PC-9 (cell line): ENCODE results near the gene UBR1. TPM values are rescaled to one million over a fixed set of nuclear protein-coding genes. Genes with fewer than 3 reads are reported as not detected.

Experiments
- BruUV-seq: library from RNA; stranded (reverse); fragments of 400-500 nt; replicated peaks from 2 replicates; lab custom pipeline; 2021; lab: Mats Ljungman, UMichigan
- CTCF ChIA-PET: fragments of 300-600 bp; sonication (Branson Sonifier 250); formaldehyde crosslinking; loops from one replicate; lab custom pipeline; 2022; ENCODE audit warnings: antibody characterized with exemption; lab: Charles Lee
- POLR2A ChIA-PET: fragments of 300-600 bp; sonication (Branson Sonifier 250); formaldehyde crosslinking; loops from one replicate; lab custom pipeline; 2022; ENCODE audit warnings: antibody characterized with exemption; ENCODE audit not compliant: unreplicated experiment; lab: Charles Lee
- DNase-seq, 2 experiments: peaks; one replicate each; pipeline versions ENCODE4 v3.0.0 to v3.0.0-alpha.2; 2015 to 2022; ENCODE audit warnings: mixed read lengths in 1 of 2
- H2AFZ ChIP-seq: fragments of 200-600 bp; sonication (generic); 2 replicates; pipeline ENCODE4 v1.8.1; 2017; ENCODE audit warnings: antibody characterized with exemption
- H3F3A ChIP-seq: fragments of 200-600 bp; sonication (generic); 2 replicates; pipeline ENCODE4 v1.8.1; 2017; ENCODE audit warnings: antibody characterized with exemption, mild to moderate bottlenecking, low read depth; ENCODE audit not compliant: insufficient read depth
- H3K27ac ChIP-seq: fragments of 200-600 bp; sonication (generic); 2 replicates; pipeline ENCODE4 v1.6.1; 2016; ENCODE audit warnings: mixed run types
- H3K27me3 ChIP-seq: fragments of 200-600 bp; sonication (generic); 2 replicates; pipeline ENCODE4 v1.6.1; 2016; ENCODE audit warnings: low read depth, mixed run types; ENCODE audit not compliant: insufficient read depth
- H3K36me3 ChIP-seq: fragments of 200-600 bp; sonication (generic); 2 replicates; pipeline ENCODE4 v1.6.1; 2016; ENCODE audit warnings: low read depth, mixed run types
- H3K4me1 ChIP-seq: fragments of 200-600 bp; sonication (generic); replicated peaks from 2 replicates; pipeline ENCODE4 v1.6.1; 2016; ENCODE audit warnings: mixed run types; ENCODE audit not compliant: insufficient read depth
- H3K4me2 ChIP-seq: fragments of 200-600 bp; sonication (generic); 2 replicates; pipeline ENCODE4 v1.6.1; 2017; ENCODE audit warnings: mixed run types
- H3K4me3 ChIP-seq: fragments of 200-600 bp; sonication (generic); 2 replicates; pipeline ENCODE4 v1.6.1; 2016; ENCODE audit warnings: mixed run types
- H3K79me2 ChIP-seq: fragments of 200-600 bp; sonication (generic); 2 replicates; pipeline ENCODE4 v1.6.1; 2017; ENCODE audit warnings: low read depth, mixed run types
- H3K9me2 ChIP-seq: fragments of 200-600 bp; sonication (generic); 2 replicates; pipeline ENCODE4 v1.8.1; 2017; ENCODE audit warnings: mild to moderate bottlenecking; ENCODE audit not compliant: insufficient read depth
- H3K9me3 ChIP-seq: fragments of 200-600 bp; sonication (generic); 2 replicates; pipeline ENCODE4 v1.8.1; 2016; ENCODE audit warnings: low read depth; ENCODE audit not compliant: insufficient read depth
- H4K20me1 ChIP-seq: fragments of 200-600 bp; sonication (generic); 2 replicates; pipeline ENCODE4 v1.8.1; 2017; ENCODE audit not compliant: insufficient read depth
- CTCF ChIP-seq: fragments of 200-600 bp; sonication (generic); conservative IDR thresholded peaks from 2 replicates; pipeline ENCODE4 v1.6.1; 2017; ENCODE audit warnings: mixed run types, antibody characterized with exemption, mild to moderate bottlenecking, moderate library complexity
- EZH2 ChIP-seq: fragments of 200-600 bp; sonication (generic); IDR thresholded peaks from 2 replicates; pipeline ENCODE4 v1.8.0; 2017; ENCODE audit warnings: antibody characterized with exemption, low read depth
- intact Hi-C: fragments of 100-400 bp; cut with micrococcal nuclease; formaldehyde crosslinking; loops from one replicate; pipeline ENCODE4 v1.10.0; 2022; ENCODE audit not compliant: unreplicated experiment
- total RNA-seq: library from RNA; stranded (reverse); gene quantifications from 2 replicates; pipeline ENCODE4 v1.2.3, GENCODE V29; 2021

UBR1 gene
- total RNA-seq, 1 experiment from 2014 or later = 17.1 TPM

GRCh38 chr15:43121863-43122262, 16.0 kb upstream of the UBR1 start:
- H3K9me3 ChIP-seq = no peaks in the 10 kb centered on the region
- ChIA-PET CTCF (no interaction called here), POLR2A (no interaction called here)
- DNase-seq = no peak
- H3K36me3 ChIP-seq = no peaks in the 10 kb centered on the region
- H3K27me3 ChIP-seq = no peaks in the 10 kb centered on the region
- no peaks in the 10 kb centered on the region for H3K79me2 ChIP-seq
- no peaks in the 10 kb centered on the region for H3K4me1 ChIP-seq
- no peaks in the 10 kb centered on the region for H4K20me1 ChIP-seq
- no peak overlapping the region for H3K4me3 ChIP-seq
- H3F3A ChIP-seq = peaks cover 15% of the 10 kb centered on the region; the same call in 1 of the 2 replicates
- no peaks in the 10 kb centered on the region for H3K9me2 ChIP-seq
- intact Hi-C loops = no loop called here
- no TSS peak for BruUV-seq
- 0 out of 2 replicates have a peak overlapping the region, but pooled peaks have one; percentile 53 for H3K27ac ChIP-seq
- no peak for TF ChIP-seq CTCF
- no peak for TF ChIP-seq EZH2
- H2AFZ ChIP-seq = no peak overlapping the region
- H3K4me2 ChIP-seq = peak overlapping the region; percentile 82

GRCh38 chr15:43118829-43119228, 13.0 kb upstream of the UBR1 start:
- TF ChIP-seq EZH2 (no peak), CTCF (no peak)
- H3K4me3 ChIP-seq = no peak overlapping the region
- H3K4me1 ChIP-seq = no peaks in the 10 kb centered on the region
- no TSS peak for BruUV-seq
- H3K9me3 ChIP-seq = no peaks in the 10 kb centered on the region
- H3F3A ChIP-seq = peaks cover 15% of the 10 kb centered on the region; the same call in 1 of the 2 replicates
- no peak overlapping the region for H2AFZ ChIP-seq
- ChIA-PET POLR2A (no interaction called here), CTCF (no interaction called here)
- H3K27ac ChIP-seq = no peak overlapping the region
- no peaks in the 10 kb centered on the region for H3K9me2 ChIP-seq
- H4K20me1 ChIP-seq = no peaks in the 10 kb centered on the region
- H3K27me3 ChIP-seq = no peaks in the 10 kb centered on the region
- H3K36me3 ChIP-seq = no peaks in the 10 kb centered on the region
- H3K79me2 ChIP-seq = no peaks in the 10 kb centered on the region
- DNase-seq = no peak
- intact Hi-C loops = no loop called here
- H3K4me2 ChIP-seq = no peak overlapping the region

GRCh38 chr15:43118286-43118685, 12.4 kb upstream of the UBR1 start:
- Histone ChIP-seq H3K36me3 (no peaks in the 10 kb centered on the region), H3K79me2 (no peaks in the 10 kb centered on the region), H3K4me2 (no peak overlapping the region), H3K4me1 (no peaks in the 10 kb centered on the region), H2AFZ (no peak overlapping the region), H3F3A (peaks cover 15% of the 10 kb centered on the region; the same call in 1 of the 2 replicates), H3K4me3 (no peak overlapping the region), H4K20me1 (no peaks in the 10 kb centered on the region), H3K27ac (no peak overlapping the region), H3K9me2 (no peaks in the 10 kb centered on the region), H3K27me3 (no peaks in the 10 kb centered on the region), H3K9me3 (no peaks in the 10 kb centered on the region)
- no TSS peak for BruUV-seq
- DNase-seq = no peak
- intact Hi-C loops = no loop called here
- POLR2A ChIA-PET = no interaction called here
- TF ChIP-seq CTCF (no peak), EZH2 (no peak)
- CTCF ChIA-PET = no interaction called here
